Measurements from ENCODE around the gene SLC36A3. TPM values are rescaled to one million over a fixed set of nuclear protein-coding genes. Genes with fewer than 3 reads are reported as not detected.
"Not testable (repeated sequence)": the region's sequence is repeated elsewhere in the genome, so short reads cannot be mapped to it uniquely, and the experiment has no call there.

SLC36A3 gene
- polyA plus RNA-seq, 5 donors: 0.10 TPM; not detected in 4

GRCh38 chr5:151262532-151262931 lies 41.0 kb downstream of the SLC36A3 start:
- no peak for DNase-seq

DNA sequence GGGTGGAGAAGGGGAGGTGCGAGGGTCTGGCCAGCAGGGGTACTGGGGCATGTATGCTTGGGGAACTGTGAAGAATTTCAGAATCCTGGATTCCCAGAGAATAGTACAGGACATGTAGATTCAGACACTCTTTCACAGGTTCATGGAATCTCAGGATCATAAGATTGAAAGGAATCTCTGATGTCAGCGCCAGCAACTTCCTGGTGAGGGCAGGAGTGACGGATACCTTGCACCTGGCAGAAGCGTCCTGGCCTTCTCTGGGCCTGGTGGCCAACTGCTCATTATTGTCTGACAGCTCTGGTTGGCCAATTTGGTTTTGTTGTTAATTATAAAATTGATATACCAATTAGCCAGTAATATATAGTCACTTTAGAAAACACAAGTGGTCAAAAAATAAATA lies 43.6 kb downstream of the SLC36A3 start:
- no peak for DNase-seq

- no peak for DNase-seq
Measured at GRCh38 chr5:151258816-151259215, 44.8 kb downstream of the SLC36A3 start.

GRCh38 chr5:151258201-151258611 lies 45.4 kb downstream of the SLC36A3 start:
- no peak for DNase-seq

GRCh38 chr5:151257731-151258181 lies 45.8 kb downstream of the SLC36A3 start:
- DNase-seq: no peak

- no peak for DNase-seq
Measured at GRCh38 chr5:151255621-151256286, 47.8 kb downstream of the SLC36A3 start.

- not testable (repeated sequence) for DNase-seq
Measured at GRCh38 chr5:151254990-151255389, 48.6 kb downstream of the SLC36A3 start.

- no peak for DNase-seq
Measured at GRCh38 chr5:151254556-151254955, 49.0 kb downstream of the SLC36A3 start.

DNA sequence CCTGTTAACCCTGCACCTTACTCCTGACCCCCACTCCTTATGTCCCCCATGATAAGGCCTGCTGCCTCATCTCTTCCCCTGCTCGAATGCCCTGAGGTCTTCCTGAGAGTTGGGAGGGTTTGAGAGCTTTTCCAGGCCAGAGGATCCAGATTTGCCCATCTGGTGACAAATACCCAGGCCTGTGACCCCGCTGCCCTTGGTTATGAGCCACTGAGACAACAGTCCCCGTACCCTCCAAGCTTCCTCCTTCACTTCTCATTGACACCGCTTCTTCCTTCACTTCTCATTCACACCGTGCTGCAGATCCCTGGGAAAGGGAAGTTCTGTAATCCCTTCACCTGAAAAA lies 50.0 kb downstream of the SLC36A3 start:
- no peak for DNase-seq

DNA sequence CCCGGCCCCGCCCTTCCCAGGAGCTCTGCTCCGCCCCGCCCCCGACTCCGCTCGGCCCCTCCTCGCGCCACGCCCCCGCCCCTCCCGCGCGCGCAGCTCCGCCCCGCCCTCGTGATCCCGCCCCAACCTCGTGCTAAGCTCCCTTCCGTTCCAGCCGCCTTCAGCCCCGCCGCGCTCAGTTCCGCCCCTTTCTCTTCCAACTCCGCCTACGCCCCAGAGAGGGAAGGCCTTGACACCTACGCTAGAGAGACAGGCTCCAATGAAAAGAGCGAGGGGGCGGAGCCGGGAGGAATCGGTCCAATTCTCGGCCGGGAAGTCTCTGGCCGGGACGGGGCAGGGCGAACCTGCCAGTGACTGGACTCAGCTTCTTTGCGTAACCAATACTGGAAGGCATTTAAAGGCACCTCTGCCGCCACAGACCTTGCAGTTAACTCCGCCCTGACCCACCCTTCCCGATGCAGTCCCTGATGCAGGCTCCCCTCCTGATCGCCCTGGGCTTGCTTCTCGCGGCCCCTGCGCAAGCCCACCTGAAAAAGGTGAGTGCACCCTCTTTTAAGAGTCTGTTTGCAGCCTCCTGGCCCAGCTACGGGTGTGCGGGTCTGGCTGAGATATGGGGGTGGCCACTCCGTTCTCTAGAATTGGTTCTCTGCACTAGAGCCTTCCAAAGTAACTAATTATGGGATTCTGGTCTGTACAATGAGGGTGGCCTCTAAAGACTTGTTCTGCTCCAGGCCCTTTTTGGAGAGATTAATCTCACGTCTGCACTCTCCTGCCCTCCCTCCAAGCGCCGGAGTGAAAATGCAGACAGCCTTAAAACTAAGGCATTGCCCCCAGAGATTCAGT lies 50.6 kb downstream of the SLC36A3 start, which contains the start of gene GM2A:
TSS of gene GM2A (plus strand) at position 424 of the 843 bp plus-strand sequence. CDS start at position 456, 32 bp downstream.
- peak; percentile 99 for DNase-seq

DNA sequence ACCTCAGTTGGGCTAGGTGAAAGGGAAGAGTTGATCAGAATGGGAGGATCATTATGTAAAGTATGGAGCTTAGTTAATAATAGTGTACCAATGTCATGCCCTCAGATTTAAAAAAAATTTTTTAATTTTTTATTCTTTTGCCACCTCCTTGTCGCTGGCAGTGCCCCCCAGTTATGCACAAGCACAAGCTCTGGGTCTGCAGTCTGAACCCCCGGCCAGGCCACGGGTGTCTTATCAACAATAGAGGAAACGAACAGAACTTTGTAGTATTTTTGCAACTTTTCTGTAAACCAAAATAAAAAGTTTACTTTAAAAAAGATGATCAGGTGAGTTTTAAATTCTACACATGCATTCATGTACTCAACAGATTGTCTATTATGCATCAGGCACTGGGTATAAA lies 51.9 kb downstream of the SLC36A3 start:
- no peak for DNase-seq

DNA sequence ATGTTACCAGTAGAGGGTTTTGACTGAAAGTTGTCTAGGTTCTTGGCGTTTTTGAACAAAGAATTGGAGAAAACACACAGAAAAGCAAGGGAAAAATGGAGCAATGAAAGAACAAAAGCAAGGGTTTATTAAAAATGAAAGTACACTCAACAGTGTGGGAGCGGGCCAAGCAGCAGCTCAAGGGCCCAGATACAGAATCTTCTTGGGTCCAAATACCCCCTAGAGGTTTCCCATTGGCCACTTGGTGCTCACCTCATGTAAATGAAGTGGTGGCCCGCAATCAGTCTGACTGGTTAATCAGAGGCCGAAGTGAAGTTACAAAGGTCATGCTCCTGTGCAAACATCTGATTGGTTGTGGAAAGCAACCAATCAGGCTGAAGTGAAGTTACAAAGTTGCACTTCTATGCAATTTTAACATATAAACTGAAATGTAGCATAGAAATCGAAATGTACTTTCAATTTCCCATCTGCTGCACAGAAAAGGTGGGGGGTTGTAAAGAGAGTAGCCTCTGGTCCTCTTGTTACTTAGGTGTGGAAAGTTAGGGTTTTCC lies 52.5 kb downstream of the SLC36A3 start:
- no peak for DNase-seq

GRCh38 chr5:151250346-151251000 lies 53.1 kb downstream of the SLC36A3 start:
- no peak for DNase-seq

GRCh38 chr5:151249281-151249680 lies 54.3 kb downstream of the SLC36A3 start:
- DNase-seq: no peak

DNA sequence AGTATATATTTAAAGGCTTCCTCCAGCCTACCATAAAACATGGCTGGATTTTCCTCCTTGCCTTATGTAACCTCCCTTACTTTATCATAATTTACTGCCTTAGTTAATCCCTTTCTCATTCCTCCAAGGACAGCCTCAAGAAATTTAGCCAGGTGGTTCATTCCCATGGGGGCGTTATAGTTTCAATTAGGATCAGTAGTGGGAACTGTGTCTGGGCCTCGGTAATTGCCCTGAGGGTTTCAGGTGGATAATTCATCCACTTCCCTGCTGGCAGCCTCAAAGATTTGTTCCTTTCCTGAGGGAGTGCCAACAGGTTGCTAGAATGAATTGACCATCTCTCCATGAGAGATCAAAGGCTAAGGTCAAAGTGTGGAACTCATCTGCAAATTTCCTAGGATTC lies 54.9 kb downstream of the SLC36A3 start:
- no peak for DNase-seq

DNA sequence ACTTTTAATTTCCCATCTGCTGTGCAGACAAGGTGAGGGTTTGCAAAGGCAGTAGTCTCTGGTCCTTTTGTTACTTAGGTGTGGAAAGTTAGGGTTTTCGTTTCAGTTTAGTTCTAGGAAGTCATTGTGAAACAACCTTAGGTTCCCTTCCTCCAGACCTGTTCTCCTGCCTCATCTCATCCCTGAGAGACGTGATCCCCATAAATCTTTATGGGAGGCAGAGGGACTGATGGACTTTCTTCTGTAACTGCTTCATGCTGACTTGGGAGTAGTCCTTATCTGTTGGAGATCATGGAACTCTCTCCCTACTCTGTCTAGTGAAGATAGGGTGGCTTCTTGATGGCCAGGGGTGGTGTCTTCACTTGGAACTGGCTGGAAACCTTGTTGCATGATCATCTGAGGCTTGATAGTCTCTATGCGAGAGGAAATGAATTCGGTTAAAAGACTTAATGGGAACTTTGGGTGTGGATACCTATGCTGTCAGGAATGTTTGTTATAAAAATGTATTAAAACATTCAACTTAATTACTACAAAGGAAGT lies 57.8 kb downstream of the SLC36A3 start:
- no peak for DNase-seq

DNA sequence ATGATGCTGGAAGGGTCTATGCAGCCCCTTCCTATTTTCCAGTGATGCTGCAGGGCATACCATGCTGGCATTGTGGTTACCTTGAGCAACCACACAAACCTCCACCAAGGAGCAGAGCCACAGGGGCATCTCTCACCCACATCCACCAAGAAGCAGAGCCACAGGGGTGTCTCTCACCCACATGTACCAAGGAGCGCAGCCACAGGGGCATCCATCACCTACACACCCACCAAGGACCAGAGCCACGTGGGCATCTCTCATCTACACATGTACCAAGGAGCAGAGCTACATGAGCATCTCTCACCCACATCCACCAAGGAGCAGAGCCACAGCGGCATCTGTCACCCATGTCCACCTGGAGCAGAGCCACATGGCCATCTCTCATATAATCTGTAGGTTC lies 59.4 kb downstream of the SLC36A3 start:
- no peak for DNase-seq

GRCh38 chr5:151243564-151243963 lies 60.0 kb downstream of the SLC36A3 start:
- no peak for DNase-seq

DNA sequence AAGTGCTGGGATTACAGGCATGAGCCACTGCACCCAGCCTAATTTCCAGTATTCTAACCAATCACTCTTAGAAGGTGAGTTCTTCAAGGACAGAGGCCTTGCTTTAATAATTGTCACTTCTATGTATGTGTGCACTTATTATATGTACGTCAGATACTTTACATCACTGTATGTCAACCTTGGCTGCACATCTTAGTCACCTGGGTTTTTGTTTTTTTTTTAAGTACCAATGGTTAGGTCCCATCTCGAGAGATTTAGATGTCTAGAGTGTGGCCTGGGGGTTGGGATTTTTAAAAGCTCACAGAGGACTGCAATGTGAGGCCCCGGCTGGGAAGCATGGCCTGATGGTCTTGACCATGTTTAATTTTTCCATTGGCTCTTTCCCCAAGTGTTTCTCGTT lies 60.4 kb downstream of the SLC36A3 start:
- DNase-seq: no peak

GRCh38 chr5:151240924-151241635 lies 62.5 kb downstream of the SLC36A3 start:
- DNase-seq: peak; percentile 42 to 46

DNA sequence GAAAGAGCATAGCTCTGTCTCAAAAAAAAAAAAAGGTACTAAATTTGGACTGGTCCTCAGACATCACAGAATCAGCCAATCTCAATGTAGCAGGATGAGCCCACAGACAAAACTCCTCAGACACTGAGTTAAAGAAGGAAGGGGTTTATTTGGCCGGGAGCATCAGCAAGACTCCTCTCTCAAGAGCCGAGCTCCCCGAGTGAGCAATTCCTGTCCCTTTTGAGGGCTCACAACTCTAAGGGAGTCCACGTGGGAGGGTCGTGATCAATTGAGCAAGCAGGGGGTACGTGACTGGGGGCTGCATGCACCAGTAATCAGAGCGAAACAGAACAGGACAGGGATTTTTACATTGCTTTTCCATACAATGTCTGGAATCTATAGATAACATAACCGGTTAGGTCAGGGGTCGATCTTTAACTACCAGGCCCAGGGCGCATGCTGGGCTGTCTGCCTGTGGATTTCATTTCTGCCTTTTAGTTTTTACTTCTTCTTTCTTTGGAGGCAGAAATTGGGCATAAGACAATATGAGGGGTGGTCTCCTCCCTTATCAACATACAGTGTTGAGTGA lies 63.2 kb downstream of the SLC36A3 start:
- not testable (repeated sequence) for DNase-seq
